ENCODE data around the gene SGCD. TPM values are rescaled to one million over a fixed set of nuclear protein-coding genes. Genes with fewer than 3 reads are reported as not detected.

SGCD gene
- polyA plus RNA-seq, 1 donor (not counting 4 experiments of a cell fraction or from before 2014, with no cell fraction given), result not detected

GRCh38 chr5:156677963-156678362 is 351.0 kb downstream of the SGCD start:
- no peaks in the 10 kb centered on the region for H3K36me3 ChIP-seq (ENCODE audit: control insufficient read depth in 2 of 2, extremely low read depth in 1 of 2, insufficient read depth in 2 of 2, low read length in 2 of 2)
- no peak overlapping the region for H3K4me2 ChIP-seq (ENCODE audit: control insufficient read depth, extremely low read depth, insufficient read depth, low read depth, low read length)
- no peaks in the 10 kb centered on the region for H3K27me3 ChIP-seq (ENCODE audit: control insufficient read depth, extremely low read depth, insufficient read depth, low read length)
- no peak overlapping the region for H3K4me3 ChIP-seq (ENCODE audit: control insufficient read depth in 2 of 3, extremely low read depth in 1 of 3, insufficient read depth in 2 of 3, low read depth in 1 of 3, low read length in 3 of 3)
- dilution Hi-C loops (cut with MboI; ENCODE audit: extremely low pct_ligation_motif_present, low sequenced_read_pairs), result no loop called here
- H3K9me1 ChIP-seq (ENCODE audit: control insufficient read depth, extremely low read depth, insufficient read depth, low read length), result no peaks in the 10 kb centered on the region
- FAIRE-seq (no peak), DNase-seq (ENCODE audit: low read depth, low spot score) (no peak)
- no peaks in the 10 kb centered on the region for H3K4me1 ChIP-seq (ENCODE audit: control insufficient read depth, extremely low read depth, insufficient read depth, low read length)
- H3K9ac ChIP-seq (ENCODE audit: control insufficient read depth, extremely low read depth, insufficient read depth, low read length), result no peak overlapping the region
- H2AFZ ChIP-seq (ENCODE audit: control insufficient read depth, low read length), result no peak overlapping the region
- no peak overlapping the region for H3K27ac ChIP-seq (ENCODE audit: control insufficient read depth, insufficient read depth, low read length)
- TF ChIP-seq EZH2 (IDR thresholded peaks at IDR 0.05; ENCODE audit: low read length), result no peak
- TF ChIP-seq CTCF (optimal IDR thresholded peaks at IDR 0.05 in 1 of 3, IDR thresholded peaks at IDR 0.05 in 1 of 3, conservative IDR thresholded peaks at IDR 0.05 in 1 of 3; ENCODE audit: extremely low read depth in 1 of 3, insufficient read depth in 2 of 3, low read length in 3 of 3), result no peak
- H3K79me2 ChIP-seq (ENCODE audit: control insufficient read depth, insufficient read depth, low read length), result no peaks in the 10 kb centered on the region
- H4K20me1 ChIP-seq (ENCODE audit: control insufficient read depth, extremely low read depth, insufficient read depth, low read length), result no peaks in the 10 kb centered on the region
- peaks cover 3% of the 10 kb centered on the region for H3K9me3 ChIP-seq (ENCODE audit: control insufficient read depth, low read depth, low read length)

- peaks cover 3% of the 10 kb centered on the region for H3K9me3 ChIP-seq (ENCODE audit: control insufficient read depth, low read depth, low read length)
- no peak overlapping the region for H2AFZ ChIP-seq (ENCODE audit: control insufficient read depth, low read length)
- dilution Hi-C loops (cut with MboI; ENCODE audit: extremely low pct_ligation_motif_present, low sequenced_read_pairs), result no loop called here
- no peaks in the 10 kb centered on the region for H3K27me3 ChIP-seq (ENCODE audit: control insufficient read depth, extremely low read depth, insufficient read depth, low read length)
- no peak overlapping the region for H3K4me2 ChIP-seq (ENCODE audit: control insufficient read depth, extremely low read depth, insufficient read depth, low read depth, low read length)
- H3K4me3 ChIP-seq (ENCODE audit: control insufficient read depth in 2 of 3, extremely low read depth in 1 of 3, insufficient read depth in 2 of 3, low read depth in 1 of 3, low read length in 3 of 3), result no peak overlapping the region
- H3K79me2 ChIP-seq (ENCODE audit: control insufficient read depth, insufficient read depth, low read length), result no peaks in the 10 kb centered on the region
- H3K9ac ChIP-seq (ENCODE audit: control insufficient read depth, extremely low read depth, insufficient read depth, low read length), result no peak overlapping the region
- H3K4me1 ChIP-seq (ENCODE audit: control insufficient read depth, extremely low read depth, insufficient read depth, low read length), result no peaks in the 10 kb centered on the region
- DNase-seq (ENCODE audit: low read depth, low spot score) (no peak), FAIRE-seq (no peak)
- no peaks in the 10 kb centered on the region for H4K20me1 ChIP-seq (ENCODE audit: control insufficient read depth, extremely low read depth, insufficient read depth, low read length)
- TF ChIP-seq EZH2 (IDR thresholded peaks at IDR 0.05; ENCODE audit: low read length) (no peak), CTCF (optimal IDR thresholded peaks at IDR 0.05 in 1 of 3, IDR thresholded peaks at IDR 0.05 in 1 of 3, conservative IDR thresholded peaks at IDR 0.05 in 1 of 3; ENCODE audit: extremely low read depth in 1 of 3, insufficient read depth in 2 of 3, low read length in 3 of 3) (no peak)
- no peak overlapping the region for H3K27ac ChIP-seq (ENCODE audit: control insufficient read depth, insufficient read depth, low read length)
- H3K9me1 ChIP-seq (ENCODE audit: control insufficient read depth, extremely low read depth, insufficient read depth, low read length), result no peaks in the 10 kb centered on the region
- no peaks in the 10 kb centered on the region for H3K36me3 ChIP-seq (ENCODE audit: control insufficient read depth in 2 of 2, extremely low read depth in 1 of 2, insufficient read depth in 2 of 2, low read length in 2 of 2)
These were observed 351.5 kb downstream of the SGCD start for GRCh38 chr5:156678484-156678883.
